C1 segment of cervical spinal cord (tissue), 14 donors: Measurements from ENCODE around the gene OR2B3.
"Not testable (repeated sequence)": the region's sequence is repeated elsewhere in the genome, so short reads cannot be mapped to it uniquely, and the experiment has no call there.

Experiments
- DNase-seq, 14 donors: peaks; one replicate each; lab custom pipeline; 2025; lab: John Stamatoyannopoulos, UW

OR2B3 gene

DNA sequence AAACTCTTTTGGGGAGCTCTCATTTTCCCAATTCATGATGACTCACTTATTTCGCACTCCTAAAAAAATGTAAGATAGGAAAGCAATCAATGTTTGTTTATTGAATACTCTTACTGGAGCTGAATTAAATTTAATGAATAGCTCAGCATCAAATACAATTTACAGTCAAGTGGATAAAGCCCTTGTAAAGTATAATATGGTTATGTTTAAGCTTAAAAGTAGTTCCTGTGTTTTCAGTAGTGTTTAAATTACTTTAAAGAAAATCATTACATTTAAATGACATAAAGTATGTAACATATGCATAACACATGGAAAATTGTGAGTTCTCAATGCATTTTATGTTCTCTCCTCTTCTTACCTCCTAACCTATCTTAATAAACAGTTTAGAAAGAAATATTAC lies at the start of gene OR2B3:
Gene OR2B3 (minus strand): TSS at position 101 of the 400 bp plus-strand sequence. CDS start 65 bp downstream, at position 36.
- no peak for DNase-seq

GRCh38 chr6:29131691-29132090 lies 44.6 kb upstream of the OR2B3 start:
- no peak for DNase-seq

GRCh38 chr6:29130644-29131043 lies 43.5 kb upstream of the OR2B3 start:
- no peak for DNase-seq

DNA sequence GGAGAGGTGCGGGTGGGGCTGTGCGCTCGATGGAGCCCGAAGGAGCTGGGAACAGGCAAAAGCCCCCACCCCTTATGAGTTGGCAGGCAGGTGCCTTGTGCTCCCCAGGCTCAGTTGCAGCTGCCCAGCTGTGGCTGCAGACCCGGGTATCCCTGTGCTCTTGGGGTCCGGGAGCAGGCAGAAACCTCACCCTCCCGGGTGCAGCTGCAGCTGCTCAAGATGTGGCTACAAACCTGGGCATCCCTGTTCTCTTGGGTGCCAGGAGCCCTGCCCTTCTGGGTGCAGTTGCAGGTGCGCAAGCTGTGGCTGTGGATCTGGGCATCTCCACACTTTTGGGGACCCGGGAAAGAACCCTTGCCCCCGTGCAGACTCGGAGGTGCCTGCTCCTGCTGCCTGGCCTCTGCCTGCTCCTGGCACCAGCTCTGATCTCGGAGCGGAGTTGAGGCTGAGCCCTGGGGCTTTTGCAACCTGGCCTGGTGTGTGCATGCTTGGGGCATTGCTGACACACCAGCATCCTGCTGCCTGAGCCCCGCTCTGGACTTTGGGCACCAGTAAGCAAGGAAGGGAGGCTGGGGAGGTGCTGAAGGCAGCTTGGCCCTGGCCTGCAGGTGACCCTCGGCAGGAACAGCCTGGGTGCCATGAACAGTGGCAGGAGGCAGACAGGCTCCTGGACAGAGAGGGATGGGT lies 42.4 kb upstream of the OR2B3 start:
- no peak for DNase-seq

DNA sequence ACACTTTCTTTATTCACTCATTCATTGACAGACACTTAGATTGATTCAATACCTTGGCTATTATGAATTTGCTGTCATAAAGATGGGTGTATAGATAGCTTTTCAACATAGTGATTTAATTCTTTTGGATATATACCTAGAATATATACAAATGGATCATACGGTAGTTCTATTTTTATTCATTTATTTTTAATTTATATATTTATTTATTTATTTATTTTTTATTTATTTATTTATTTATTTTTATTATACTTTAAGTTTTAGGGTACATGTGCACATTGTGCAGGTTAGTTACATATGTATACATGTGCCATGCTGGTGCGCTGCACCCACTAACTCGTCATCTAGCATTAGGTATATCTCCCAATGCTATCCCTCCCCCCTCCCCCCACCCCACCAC lies 27.9 kb upstream of the OR2B3 start:
- DNase-seq: not testable (repeated sequence)

GRCh38 chr6:29112135-29112534 lies 25.0 kb upstream of the OR2B3 start:
- no peak for DNase-seq

- DNase-seq: no peak
These were observed 20.6 kb upstream of the OR2B3 start, which contains the start of gene OR2J3 for GRCh38 chr6:29107758-29108157. OR2J3 (plus strand) TSS chr6:29108058; CDS start chr6:29111891, 3,833 bp downstream.

DNA sequence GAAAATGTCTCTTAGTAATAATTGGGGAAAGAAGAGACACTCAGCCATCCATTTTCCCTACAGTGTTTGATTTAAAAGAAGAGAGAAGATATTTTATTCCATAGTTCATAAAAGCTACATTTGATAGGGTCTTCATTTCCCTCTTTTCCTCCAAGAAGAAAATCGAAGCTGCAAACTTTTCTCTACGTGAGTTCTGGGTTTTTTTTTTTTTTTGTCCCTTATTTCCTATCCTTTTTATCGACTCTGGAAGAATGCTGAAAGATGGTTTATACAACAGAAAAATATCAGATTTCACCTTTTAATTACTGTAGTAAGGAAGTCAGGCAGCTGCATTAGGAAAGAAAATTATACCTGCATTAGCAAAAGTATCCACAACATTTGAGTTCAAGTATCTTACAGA lies 12.1 kb upstream of the OR2B3 start, which contains the start of gene OR2J1:
Gene OR2J1 (plus strand): TSS at position 301 of the 400 bp plus-strand sequence. CDS start 1,453 bp downstream, outside the sequence.
- no peak for DNase-seq

- DNase-seq: no peak
These were observed 10.7 kb upstream of the OR2B3 start for GRCh38 chr6:29097803-29098202.

- DNase-seq: no peak
These were observed 5.8 kb upstream of the OR2B3 start for GRCh38 chr6:29092957-29093356.

DNA sequence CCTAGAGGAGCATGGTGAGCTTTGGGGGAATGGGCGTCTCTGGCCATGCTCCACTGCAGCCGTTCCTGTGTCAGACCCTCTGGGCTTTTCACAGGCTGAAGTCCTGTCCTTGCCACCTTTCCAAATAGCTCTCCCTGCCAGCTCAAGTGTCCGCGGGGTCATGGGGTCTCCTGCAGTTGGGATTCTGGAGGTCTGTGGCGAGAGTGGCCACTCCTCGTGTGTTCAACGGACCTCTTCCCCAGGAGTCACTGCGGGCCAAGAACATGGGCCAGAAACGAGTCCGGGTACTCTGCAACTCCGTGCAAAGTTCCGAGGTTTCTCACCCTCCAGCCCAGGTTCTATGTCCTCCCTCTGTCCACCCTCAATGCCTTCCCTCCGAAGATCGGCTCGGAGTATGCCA lies 4.7 kb downstream of the OR2B3 start:
- no peak for DNase-seq

DNA sequence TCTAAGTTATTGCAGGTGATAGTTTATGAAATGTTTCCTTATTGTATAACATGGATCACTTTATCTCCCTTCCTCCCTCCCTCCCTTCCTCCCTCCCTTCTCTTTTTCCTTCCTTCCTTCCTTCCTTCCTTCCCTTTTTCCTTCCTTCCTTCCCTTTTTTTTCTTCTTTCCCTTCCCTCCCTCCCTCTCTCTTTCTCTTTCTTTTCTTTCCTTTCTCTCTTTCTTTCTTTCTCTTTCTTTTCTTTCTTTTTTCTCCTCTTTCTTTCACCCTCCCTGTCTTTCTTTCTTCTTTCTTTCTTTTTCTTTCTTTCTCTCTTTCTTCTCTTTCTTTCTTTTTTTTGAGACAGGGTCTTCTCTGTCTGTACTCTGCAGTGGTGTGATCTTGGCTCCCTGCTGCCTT lies 5.8 kb downstream of the OR2B3 start:
- DNase-seq: no peak

DNA sequence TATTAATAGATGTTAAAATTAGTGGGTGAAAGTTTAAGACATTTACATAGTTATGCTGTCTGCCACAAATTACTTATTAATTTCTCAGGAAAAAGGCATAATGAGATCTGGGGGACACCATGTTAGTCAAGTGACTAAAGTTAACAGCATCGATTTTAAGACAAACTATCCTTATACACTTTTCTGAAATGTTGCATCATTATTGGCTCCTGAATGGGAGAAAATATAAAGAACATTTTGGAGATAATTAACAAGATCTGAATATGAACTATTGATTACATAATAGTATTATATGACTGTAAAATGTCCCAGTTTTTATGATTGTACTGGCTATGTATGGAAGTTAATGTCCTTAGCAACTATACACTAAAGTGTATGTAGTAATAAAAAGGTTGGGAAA lies 7.9 kb downstream of the OR2B3 start:
- no peak for DNase-seq

- DNase-seq: no peak
These were observed 15.0 kb downstream of the OR2B3 start for GRCh38 chr6:29071831-29072723.

DNA sequence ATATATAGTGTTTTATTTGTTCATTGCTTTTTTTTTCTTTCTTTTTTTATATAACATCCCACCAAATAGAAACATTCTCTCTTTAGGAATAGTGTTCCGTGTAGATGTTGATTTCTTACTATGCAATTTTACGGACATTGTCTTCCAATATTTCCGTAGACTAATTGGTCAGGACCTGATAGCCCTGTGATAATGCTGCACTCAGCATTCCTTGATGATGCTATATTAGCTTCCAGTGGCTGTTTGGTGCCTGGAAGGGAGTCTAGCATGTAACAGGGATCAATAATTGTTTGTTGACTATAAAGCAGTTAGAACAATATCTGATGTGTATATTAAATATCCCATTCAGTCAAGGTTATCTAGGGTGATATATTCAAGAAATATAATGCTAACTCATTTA lies 35.4 kb downstream of the OR2B3 start:
- DNase-seq: no peak

- DNase-seq: no peak
These were observed 42.0 kb downstream of the OR2B3 start, which contains the start of gene OR2W1 for GRCh38 chr6:29045075-29045474. OR2W1 (minus strand) TSS chr6:29045175; CDS start chr6:29045175, 0 bp downstream.
